PFSK-1 (cell line): Measurements from ENCODE around the gene KYAT1.

Experiments used
- FOXP2 ChIP-seq: optimal IDR thresholded peaks from 2 replicates; pipeline ENCODE3; 2011; ENCODE audit warnings: borderline replicate concordance, control low read depth, inconsistent platforms; ENCODE audit not compliant: insufficient read depth; ENCODE audit errors: extremely low read length, extremely low read depth
- POLR2AphosphoS5 ChIP-seq: IDR thresholded peaks from 2 replicates; pipeline ENCODE4 v1.6.1; 2012; ENCODE audit warnings: low read depth, mild to moderate bottlenecking, control low read depth, low read length, moderate library complexity
- REST ChIP-seq, 2 experiments: IDR thresholded peaks; 2 replicates each; pipeline versions ENCODE4 v1.6.1 to v1.8.0; 2011 to 2012; ENCODE audit warnings: low read depth in 2 of 2, low read length in 2 of 2, control low read depth in 1 of 2, inconsistent platforms in 1 of 2, mild to moderate bottlenecking in 1 of 2, moderate library complexity in 1 of 2; ENCODE audit not compliant: insufficient read depth in 1 of 2
- SIN3A ChIP-seq: IDR thresholded peaks from 2 replicates; pipeline ENCODE4 v1.6.1; 2012; ENCODE audit warnings: mild to moderate bottlenecking, low read length, moderate library complexity, borderline replicate concordance; ENCODE audit not compliant: insufficient read depth
- TAF1 ChIP-seq: IDR thresholded peaks from 2 replicates; pipeline ENCODE4 v1.6.1; 2012; ENCODE audit warnings: low read length, control low read depth, borderline replicate concordance; ENCODE audit not compliant: insufficient read depth

Gene KYAT1

GRCh38 chr9:128913048-128913900, 31.5 kb upstream of the KYAT1 start:
- TF ChIP-seq SIN3A (no peak), TAF1 (no peak), POLR2AphosphoS5 (no peak), REST (IDR thresholded peaks at IDR 0.05; ENCODE audit: insufficient read depth in 1 of 2, low read depth in 2 of 2, low read length in 2 of 2) (no peak), FOXP2 (no peak)

- TF ChIP-seq REST (IDR thresholded peaks at IDR 0.05; ENCODE audit: insufficient read depth in 1 of 2, low read depth in 2 of 2, low read length in 2 of 2) (no peak), SIN3A (no peak), FOXP2 (no peak)
These were observed 30.6 kb upstream of the KYAT1 start for GRCh38 chr9:128912270-128912853.

GRCh38 chr9:128911529-128912035, 29.8 kb upstream of the KYAT1 start:
- no peak for TF ChIP-seq FOXP2
- TF ChIP-seq REST (IDR thresholded peaks at IDR 0.05; ENCODE audit: insufficient read depth in 1 of 2, low read depth in 2 of 2, low read length in 2 of 2), result no peak
- TF ChIP-seq POLR2AphosphoS5, result no peak
- no peak for TF ChIP-seq TAF1
- TF ChIP-seq SIN3A, result no peak

GRCh38 chr9:128910906-128911305, 29.2 kb upstream of the KYAT1 start:
- TF ChIP-seq POLR2AphosphoS5 (no peak), TAF1 (no peak), REST (IDR thresholded peaks at IDR 0.05; ENCODE audit: insufficient read depth in 1 of 2, low read depth in 2 of 2, low read length in 2 of 2) (no peak), SIN3A (no peak), FOXP2 (no peak)
